Mesodermal cell (in vitro differentiated cells): ENCODE measurements around the gene ST8SIA5.

Experiments used
- H3K27ac ChIP-seq: 2 replicates; pipeline ENCODE4 v1.7.0; 2013; ENCODE audit warnings: mild to moderate bottlenecking, low read depth, low read length, moderate library complexity; ENCODE audit not compliant: severe bottlenecking
- H3K36me3 ChIP-seq: 2 replicates; pipeline ENCODE4 v1.7.1; 2013; ENCODE audit warnings: mild to moderate bottlenecking, low read length, moderate library complexity; ENCODE audit not compliant: control insufficient read depth, insufficient read depth
- H3K4me1 ChIP-seq: one replicate; pipeline ENCODE4 v1.7.1; 2013; ENCODE audit warnings: mild to moderate bottlenecking, low read length; ENCODE audit not compliant: insufficient read depth, control insufficient read depth, poor library complexity, severe bottlenecking
- H3K4me3 ChIP-seq: 2 replicates; pipeline ENCODE4 v1.7.0; 2013; ENCODE audit warnings: low read length, control low read depth, mild to moderate bottlenecking; ENCODE audit not compliant: insufficient read depth, poor library complexity, severe bottlenecking; ENCODE audit errors: extremely low read depth
- H3K9me3 ChIP-seq: 2 replicates; pipeline ENCODE4 v1.7.1; 2013; ENCODE audit warnings: mild to moderate bottlenecking, low read length, moderate library complexity; ENCODE audit not compliant: control insufficient read depth
- whole genome bisulfite sequencing, 2 experiments: methylation state at CpG; one replicate each; pipeline ENCODE4 v1.1.5; 2013; ENCODE audit warnings: missing lambda C conversion rate in 2 of 2; ENCODE audit not compliant: insufficient coverage in 2 of 2; 5-methylcytosine and 5-hydroxymethylcytosine counted together

The ST8SIA5 gene

GRCh38 chr18:46740046-46740445, 16.8 kb downstream of the ST8SIA5 start:
- no CpG with 5 or more reads among the region's 2 CpGs for WGBS, 2 experiments
- H3K27ac ChIP-seq = no peak overlapping the region
- H3K4me3 ChIP-seq = no peak overlapping the region
- no peaks in the 10 kb centered on the region for H3K4me1 ChIP-seq
- H3K9me3 ChIP-seq = no peaks in the 10 kb centered on the region
- H3K36me3 ChIP-seq = no peaks in the 10 kb centered on the region

DNA sequence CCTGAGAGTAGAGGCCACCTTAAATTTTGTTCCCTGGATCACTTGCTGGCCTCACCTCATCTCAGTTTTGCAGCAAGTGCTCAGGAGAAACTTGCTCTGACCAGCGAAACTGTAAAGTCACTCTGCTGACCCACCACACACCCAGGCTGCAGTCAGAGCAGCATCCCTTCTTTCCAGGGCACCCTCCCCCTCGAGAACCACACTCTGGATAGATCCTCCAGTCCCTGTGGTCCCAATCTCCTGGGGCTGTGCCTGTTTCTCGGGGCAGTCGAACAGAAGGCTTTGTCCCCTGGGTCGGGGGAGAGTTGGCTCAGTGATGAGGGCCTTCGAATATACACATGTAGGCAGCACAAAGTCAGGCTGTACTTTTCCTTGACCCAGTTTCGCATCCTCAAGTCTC, 18.4 kb downstream of the ST8SIA5 start:
- H3K4me1 ChIP-seq = no peaks in the 10 kb centered on the region
- 88 to 91% methylated on average over 7 of the region's 7 CpGs for WGBS, 2 experiments
- no peaks in the 10 kb centered on the region for H3K36me3 ChIP-seq
- no peak overlapping the region for H3K27ac ChIP-seq
- H3K9me3 ChIP-seq = no peaks in the 10 kb centered on the region
- no peak overlapping the region for H3K4me3 ChIP-seq

DNA sequence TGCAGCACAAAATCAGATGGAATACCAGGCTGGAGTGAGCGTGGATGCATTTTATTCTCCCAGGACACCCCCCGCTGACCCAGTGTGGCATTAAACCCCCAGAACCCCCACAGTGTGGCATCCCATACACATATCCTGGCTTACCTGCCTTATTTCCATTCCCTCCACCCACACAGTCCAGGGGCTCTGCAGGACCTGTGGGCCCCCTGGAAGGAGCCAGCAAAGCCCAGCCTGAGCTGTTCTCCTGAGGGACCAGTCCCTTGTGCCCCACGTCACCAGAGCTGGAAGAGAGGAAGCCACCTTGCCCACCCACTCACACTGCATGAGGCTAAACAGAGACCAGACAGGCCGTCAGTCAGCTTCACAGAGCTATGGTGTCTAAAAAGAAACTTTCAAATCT, 20.1 kb downstream of the ST8SIA5 start:
- Histone ChIP-seq H3K27ac (no peak overlapping the region), H3K4me3 (no peak overlapping the region), H3K4me1 (no peaks in the 10 kb centered on the region), H3K9me3 (no peaks in the 10 kb centered on the region), H3K36me3 (no peaks in the 10 kb centered on the region)
- WGBS, 2 experiments = 67 to 82% methylated on average over 2 to 3 of the region's 4 CpGs

- Histone ChIP-seq H3K4me1 (no peaks in the 10 kb centered on the region), H3K36me3 (no peaks in the 10 kb centered on the region), H3K4me3 (no peak overlapping the region), H3K27ac (no peak overlapping the region), H3K9me3 (no peaks in the 10 kb centered on the region)
- WGBS, 2 experiments = 72 to 100% methylated on average over 1 to 5 of the region's 5 CpGs
Observed at GRCh38 chr18:46736135-46736534, 20.7 kb downstream of the ST8SIA5 start.

GRCh38 chr18:46734981-46735380, 21.9 kb downstream of the ST8SIA5 start:
- Histone ChIP-seq H3K4me3 (no peak overlapping the region), H3K9me3 (peaks cover 11% of the 10 kb centered on the region), H3K4me1 (no peaks in the 10 kb centered on the region), H3K27ac (no peak overlapping the region), H3K36me3 (no peaks in the 10 kb centered on the region)
- WGBS, 2 experiments = 86 to 91% methylated on average over 4 of the region's 4 CpGs

- 93 to 95% methylated on average over 6 to 9 of the region's 11 CpGs for WGBS, 2 experiments
- peaks cover 12% of the 10 kb centered on the region for H3K9me3 ChIP-seq
- H3K36me3 ChIP-seq = no peaks in the 10 kb centered on the region
- H3K4me3 ChIP-seq = no peak overlapping the region
- no peaks in the 10 kb centered on the region for H3K4me1 ChIP-seq
- H3K27ac ChIP-seq = no peak overlapping the region
Observed at GRCh38 chr18:46733872-46734271, 23.0 kb downstream of the ST8SIA5 start.

GRCh38 chr18:46732801-46733200, 24.1 kb downstream of the ST8SIA5 start:
- H3K36me3 ChIP-seq = no peaks in the 10 kb centered on the region
- no peaks in the 10 kb centered on the region for H3K4me1 ChIP-seq
- H3K9me3 ChIP-seq = peaks cover 12% of the 10 kb centered on the region
- H3K4me3 ChIP-seq = no peak overlapping the region
- 86 to 95% methylated on average over 3 to 4 of the region's 6 CpGs for WGBS, 2 experiments
- H3K27ac ChIP-seq = no peak overlapping the region

- 90% methylated on average over 2 of the region's 2 CpGs; no CpG with 5 or more reads in 1 of the 2 experiments for WGBS, 2 experiments
- peaks cover 12% of the 10 kb centered on the region for H3K9me3 ChIP-seq
- H3K36me3 ChIP-seq = no peaks in the 10 kb centered on the region
- no peak overlapping the region for H3K4me3 ChIP-seq
- H3K27ac ChIP-seq = no peak overlapping the region
- no peaks in the 10 kb centered on the region for H3K4me1 ChIP-seq
Observed at GRCh38 chr18:46732201-46732600, 24.7 kb downstream of the ST8SIA5 start.

GRCh38 chr18:46731316-46731715, 25.5 kb downstream of the ST8SIA5 start:
- Histone ChIP-seq H3K4me3 (no peak overlapping the region), H3K36me3 (no peaks in the 10 kb centered on the region), H3K9me3 (peaks cover 12% of the 10 kb centered on the region), H3K27ac (no peak overlapping the region), H3K4me1 (no peaks in the 10 kb centered on the region)
- WGBS, 2 experiments = 71 to 81% methylated on average over 4 to 7 of the region's 8 CpGs

DNA sequence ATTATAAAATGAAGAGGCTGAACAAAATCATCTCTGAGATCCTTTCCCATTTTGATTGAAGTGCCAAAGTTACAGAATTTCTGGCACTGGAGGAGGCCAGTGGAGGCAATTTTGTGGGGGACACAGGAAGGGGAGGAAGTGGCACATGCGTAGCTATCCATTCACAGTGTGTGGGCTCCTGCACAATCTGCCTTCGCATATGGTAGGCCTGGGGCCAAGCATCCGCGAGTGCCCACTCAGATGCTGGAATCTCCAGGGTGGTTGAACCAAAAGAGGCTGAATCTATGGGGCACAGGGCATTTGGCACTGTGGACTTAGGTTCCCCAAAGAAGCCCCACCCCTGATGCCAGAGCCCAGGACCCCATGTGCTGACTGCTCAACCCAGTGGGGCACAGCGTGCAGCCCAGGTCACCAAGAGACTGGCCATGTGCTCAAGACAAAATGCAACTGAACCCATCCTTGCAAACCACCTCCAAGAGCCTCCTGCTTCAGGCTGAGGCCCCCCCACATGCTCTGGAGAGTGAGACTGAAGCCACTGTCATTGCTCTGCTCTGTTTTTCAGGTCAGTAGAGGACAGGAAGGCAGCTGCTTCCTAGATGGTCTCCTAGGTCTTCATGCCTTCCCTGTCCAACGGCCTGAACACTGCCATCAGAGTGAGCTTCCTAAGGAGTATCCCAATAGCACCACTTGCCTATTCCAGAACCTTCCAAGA, 28.5 kb downstream of the ST8SIA5 start:
- H3K4me1 ChIP-seq = no peaks in the 10 kb centered on the region
- peaks cover 12% of the 10 kb centered on the region for H3K9me3 ChIP-seq
- WGBS, 2 experiments = 98 to 100% methylated on average over 4 to 6 of the region's 6 CpGs
- no peak overlapping the region for H3K4me3 ChIP-seq
- H3K36me3 ChIP-seq = no peaks in the 10 kb centered on the region
- H3K27ac ChIP-seq = no peak overlapping the region

DNA sequence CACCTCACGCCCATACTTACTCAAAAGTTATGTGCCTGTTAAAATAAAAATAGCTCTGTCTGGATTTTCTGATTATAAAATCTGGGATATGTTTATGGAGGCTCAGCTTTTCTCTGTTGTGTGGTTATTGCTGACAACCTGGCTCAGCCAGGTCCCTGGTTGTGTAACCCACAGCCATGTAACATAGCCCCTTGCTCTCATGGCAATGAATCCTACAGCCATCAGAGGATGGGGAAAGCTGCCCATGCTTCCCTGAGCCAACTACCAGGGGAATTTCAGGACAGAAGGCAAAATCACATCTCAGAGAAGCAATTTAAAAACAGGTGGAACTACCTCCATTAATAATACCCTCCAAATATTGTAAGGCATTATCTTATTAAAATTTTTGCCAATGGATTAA, 29.7 kb downstream of the ST8SIA5 start:
- H3K27ac ChIP-seq = no peak overlapping the region

More for the DNA sequence above, 29.7 kb downstream of the ST8SIA5 start:
- Histone ChIP-seq H3K9me3 (peaks cover 12% of the 10 kb centered on the region), H3K4me3 (no peak overlapping the region), H3K4me1 (no peaks in the 10 kb centered on the region), H3K36me3 (no peaks in the 10 kb centered on the region)
- WGBS, 2 experiments = no CpG with 5 or more reads among the region's 1 CpG
